ENCODE measurements around the gene CRYL1. TPM values are rescaled to one million over a fixed set of nuclear protein-coding genes. Genes with fewer than 3 reads are reported as not detected.

The CRYL1 gene
- total and polyA plus RNA-seq, 9 of the 15 experiments (the other 6 are each of a cell fraction or from before 2014, with no cell fraction given), result 1.0 to 6.9 (median 2.4) TPM

GRCh38 chr13:20566898-20567874 is 41.5 kb upstream of the CRYL1 start, which contains the start of gene IFT88 (continued):
- TF ChIP-seq ARID4B (CRISPR knock-in tag; IDR thresholded peaks at IDR 0.05) (peak; percentile 64; the same call in 1 of the 2 replicates), DLX4 (CRISPR knock-in tag; IDR thresholded peaks at IDR 0.05) (no peak), HMGN3 (IDR thresholded peaks at IDR 0.05; ENCODE audit: borderline replicate concordance, extremely low read depth, insufficient read length, low read depth, low read length) (peak; percentile 48), NR2C2 (CRISPR knock-in tag; IDR thresholded peaks at IDR 0.05) (no peak), NR2C2 (tag; IDR thresholded peaks at IDR 0.05) (peak; percentile 29; the same call in 1 of the 2 replicates), RBFOX2 (IDR thresholded peaks at IDR 0.05; ENCODE audit: low read depth, low read length) (peak; percentile 84), CHD4 (IDR thresholded peaks at IDR 0.05; ENCODE audit: insufficient read depth, insufficient replicate concordance, low read depth, low read length, poor library complexity, severe bottlenecking) (no peak), SAP30 (IDR thresholded peaks at IDR 0.05; ENCODE audit: borderline replicate concordance, insufficient read depth, low read depth, low read length, poor library complexity, severe bottlenecking) (peak; percentile 91), NR2F6 (CRISPR knock-in tag; IDR thresholded peaks at IDR 0.05) (no peak), ETS1 (conservative IDR thresholded peaks at IDR 0.05; ENCODE audit: control insufficient read depth, low read depth, low read length) (peak; percentile 22; the same call in 1 of the 2 replicates), MLX (CRISPR knock-in tag; conservative IDR thresholded peaks at IDR 0.05) (no peak), U2AF1 (optimal IDR thresholded peaks at IDR 0.05; ENCODE audit: low read depth, low read length) (no peak), CCNT2 (IDR thresholded peaks at IDR 0.05; ENCODE audit: borderline replicate concordance, extremely low read depth, insufficient read length, low read depth, low read length) (peak; percentile 44), GABPB2 (CRISPR knock-in tag; conservative IDR thresholded peaks at IDR 0.05) (no peak), ZZZ3 (IDR thresholded peaks at IDR 0.05) (no peak), ARID1B (IDR thresholded peaks at IDR 0.05) (no peak), POLR2AphosphoS5 (IDR thresholded peaks at IDR 0.05; ENCODE audit: control insufficient read depth, insufficient read depth, low read depth, low read length) (peak; percentile 32), EGR1 (conservative IDR thresholded peaks at IDR 0.05) (peak; percentile 93)

Measured in K562 (cell line).